Ecto neural progenitor cell (in vitro differentiated cells): Measurements from ENCODE around the gene NT5M.
"Not testable (repeated sequence)": the region's sequence is repeated elsewhere in the genome, so short reads cannot be mapped to it uniquely, and the experiment has no call there.

Source experiments
- DNase-seq: peaks from one replicate; pipeline ENCODE4 v3.0.0-alpha.2; 2018; ENCODE audit warnings: low spot score

Gene NT5M

GRCh38 chr17:17303010-17303846, at the start of gene NT5M:
NT5M (plus strand) TSS chr17:17303373; CDS start chr17:17303551, 178 bp downstream.
- peak; percentile 88 for DNase-seq

GRCh38 chr17:17253406-17253805, 49.8 kb upstream of the NT5M start:
- no peak for DNase-seq

GRCh38 chr17:17254036-17254435, 49.1 kb upstream of the NT5M start:
- no peak for DNase-seq

GRCh38 chr17:17255689-17256088, 47.5 kb upstream of the NT5M start:
- DNase-seq = not testable (repeated sequence)

GRCh38 chr17:17256316-17256715, 46.9 kb upstream of the NT5M start:
- DNase-seq = no peak

GRCh38 chr17:17258011-17258410, 45.2 kb upstream of the NT5M start:
- DNase-seq = no peak

GRCh38 chr17:17258998-17259397, 44.2 kb upstream of the NT5M start:
- no peak for DNase-seq

GRCh38 chr17:17264430-17264829, 38.7 kb upstream of the NT5M start:
- DNase-seq = no peak

GRCh38 chr17:17269926-17270773, 33.0 kb upstream of the NT5M start:
- no peak for DNase-seq

GRCh38 chr17:17275971-17276370, 27.2 kb upstream of the NT5M start:
- no peak for DNase-seq

GRCh38 chr17:17277431-17277830, 25.7 kb upstream of the NT5M start:
- DNase-seq = not testable (repeated sequence)

- no peak for DNase-seq
Measured at GRCh38 chr17:17279316-17279715, 23.9 kb upstream of the NT5M start.

GRCh38 chr17:17280613-17281549, 22.3 kb upstream of the NT5M start, which contains the start of gene COPS3:
COPS3 (minus strand) TSS chr17:17281246; CDS start chr17:17281186, 60 bp downstream.
- DNase-seq = peak; percentile 99

GRCh38 chr17:17285951-17286350, 17.2 kb upstream of the NT5M start:
- DNase-seq = no peak

GRCh38 chr17:17289086-17289485, 14.1 kb upstream of the NT5M start:
- DNase-seq = no peak

GRCh38 chr17:17289701-17290100, 13.5 kb upstream of the NT5M start:
- no peak for DNase-seq

- DNase-seq = no peak
Measured at GRCh38 chr17:17295141-17295540, 8.0 kb upstream of the NT5M start.

GRCh38 chr17:17297217-17297616, 6.0 kb upstream of the NT5M start:
- no peak for DNase-seq

- DNase-seq = no peak
Measured at GRCh38 chr17:17298108-17298507, 5.1 kb upstream of the NT5M start.

- peak; percentile 93 for DNase-seq
Measured at GRCh38 chr17:17300624-17301568, 2.3 kb upstream of the NT5M start.

GRCh38 chr17:17301659-17302058, 1.5 kb upstream of the NT5M start:
- DNase-seq = not testable (repeated sequence)
